Neural cell (in vitro differentiated cells): Measurements from ENCODE around the gene SLC17A5.

Source experiments
- EP300 ChIP-seq: fragments of 450-650 bp; conservative IDR thresholded peaks from 2 replicates; pipeline ENCODE4 v1.6.1; 2014; ENCODE audit warnings: antibody characterized with exemption, mild to moderate bottlenecking, moderate library complexity; ENCODE audit not compliant: poor library complexity, severe bottlenecking
- EZH2 ChIP-seq: fragments of 200-600, 300-800 bp; shearing (Covaris generic), sonication (generic); IDR thresholded peaks from 2 replicates; pipeline ENCODE4 v1.6.1; 2014; ENCODE audit warnings: antibody characterized with exemption, low read length, borderline replicate concordance, mild to moderate bottlenecking; ENCODE audit not compliant: insufficient read depth, poor library complexity, severe bottlenecking
- POLR2AphosphoS5 ChIP-seq: IDR thresholded peaks from 2 replicates; pipeline ENCODE4 v1.6.1; 2012
- RAD21 ChIP-seq: fragments of 450-650 bp; conservative IDR thresholded peaks from 2 replicates; pipeline ENCODE4 v1.6.1; 2014; ENCODE audit warnings: antibody characterized with exemption, mild to moderate bottlenecking, moderate library complexity
- TF ChIP-seq, protein P1 (sequence below): fragments of 450-650 bp; IDR thresholded peaks from 2 replicates; pipeline ENCODE4 v1.5.1; 2014; ENCODE audit warnings: antibody characterized with exemption, mild to moderate bottlenecking, moderate library complexity; ENCODE audit not compliant: poor library complexity, severe bottlenecking
- TF ChIP-seq, protein P2 (sequence below): IDR thresholded peaks from 2 replicates; pipeline ENCODE4 v1.6.1; 2012; ENCODE audit warnings: borderline replicate concordance

DNA sequence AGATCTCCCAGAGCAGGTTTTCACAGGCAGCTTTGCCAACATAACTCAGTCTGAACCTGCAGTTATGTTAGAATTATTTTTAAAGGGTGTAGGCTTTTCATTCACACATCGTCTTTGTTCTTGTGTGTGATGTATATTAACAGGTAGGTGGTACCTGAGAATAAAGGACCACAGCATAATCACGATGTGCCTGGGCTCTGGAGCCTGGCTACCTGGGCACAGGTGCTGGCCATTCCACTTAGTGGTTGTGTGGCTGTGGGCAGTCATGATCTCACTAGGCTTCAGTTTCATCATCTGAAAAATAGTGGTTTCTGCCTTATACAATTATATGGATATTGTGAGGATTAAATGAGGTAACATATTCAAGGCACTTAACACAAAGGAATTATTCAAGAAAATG lies 48.7 kb upstream of the SLC17A5 start:
- TF ChIP-seq, protein P1, sequence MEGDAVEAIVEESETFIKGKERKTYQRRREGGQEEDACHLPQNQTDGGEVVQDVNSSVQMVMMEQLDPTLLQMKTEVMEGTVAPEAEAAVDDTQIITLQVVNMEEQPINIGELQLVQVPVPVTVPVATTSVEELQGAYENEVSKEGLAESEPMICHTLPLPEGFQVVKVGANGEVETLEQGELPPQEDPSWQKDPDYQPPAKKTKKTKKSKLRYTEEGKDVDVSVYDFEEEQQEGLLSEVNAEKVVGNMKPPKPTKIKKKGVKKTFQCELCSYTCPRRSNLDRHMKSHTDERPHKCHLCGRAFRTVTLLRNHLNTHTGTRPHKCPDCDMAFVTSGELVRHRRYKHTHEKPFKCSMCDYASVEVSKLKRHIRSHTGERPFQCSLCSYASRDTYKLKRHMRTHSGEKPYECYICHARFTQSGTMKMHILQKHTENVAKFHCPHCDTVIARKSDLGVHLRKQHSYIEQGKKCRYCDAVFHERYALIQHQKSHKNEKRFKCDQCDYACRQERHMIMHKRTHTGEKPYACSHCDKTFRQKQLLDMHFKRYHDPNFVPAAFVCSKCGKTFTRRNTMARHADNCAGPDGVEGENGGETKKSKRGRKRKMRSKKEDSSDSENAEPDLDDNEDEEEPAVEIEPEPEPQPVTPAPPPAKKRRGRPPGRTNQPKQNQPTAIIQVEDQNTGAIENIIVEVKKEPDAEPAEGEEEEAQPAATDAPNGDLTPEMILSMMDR = no peak
- TF ChIP-seq EZH2 (no peak), RAD21 (no peak), EP300 (no peak), POLR2AphosphoS5 (no peak)
- TF ChIP-seq, protein P2, sequence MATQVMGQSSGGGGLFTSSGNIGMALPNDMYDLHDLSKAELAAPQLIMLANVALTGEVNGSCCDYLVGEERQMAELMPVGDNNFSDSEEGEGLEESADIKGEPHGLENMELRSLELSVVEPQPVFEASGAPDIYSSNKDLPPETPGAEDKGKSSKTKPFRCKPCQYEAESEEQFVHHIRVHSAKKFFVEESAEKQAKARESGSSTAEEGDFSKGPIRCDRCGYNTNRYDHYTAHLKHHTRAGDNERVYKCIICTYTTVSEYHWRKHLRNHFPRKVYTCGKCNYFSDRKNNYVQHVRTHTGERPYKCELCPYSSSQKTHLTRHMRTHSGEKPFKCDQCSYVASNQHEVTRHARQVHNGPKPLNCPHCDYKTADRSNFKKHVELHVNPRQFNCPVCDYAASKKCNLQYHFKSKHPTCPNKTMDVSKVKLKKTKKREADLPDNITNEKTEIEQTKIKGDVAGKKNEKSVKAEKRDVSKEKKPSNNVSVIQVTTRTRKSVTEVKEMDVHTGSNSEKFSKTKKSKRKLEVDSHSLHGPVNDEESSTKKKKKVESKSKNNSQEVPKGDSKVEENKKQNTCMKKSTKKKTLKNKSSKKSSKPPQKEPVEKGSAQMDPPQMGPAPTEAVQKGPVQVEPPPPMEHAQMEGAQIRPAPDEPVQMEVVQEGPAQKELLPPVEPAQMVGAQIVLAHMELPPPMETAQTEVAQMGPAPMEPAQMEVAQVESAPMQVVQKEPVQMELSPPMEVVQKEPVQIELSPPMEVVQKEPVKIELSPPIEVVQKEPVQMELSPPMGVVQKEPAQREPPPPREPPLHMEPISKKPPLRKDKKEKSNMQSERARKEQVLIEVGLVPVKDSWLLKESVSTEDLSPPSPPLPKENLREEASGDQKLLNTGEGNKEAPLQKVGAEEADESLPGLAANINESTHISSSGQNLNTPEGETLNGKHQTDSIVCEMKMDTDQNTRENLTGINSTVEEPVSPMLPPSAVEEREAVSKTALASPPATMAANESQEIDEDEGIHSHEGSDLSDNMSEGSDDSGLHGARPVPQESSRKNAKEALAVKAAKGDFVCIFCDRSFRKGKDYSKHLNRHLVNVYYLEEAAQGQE = no peak
